Small intestine (tissue), 7 donors: ENCODE data around the gene ZSCAN25. TPM values are rescaled to one million over a fixed set of nuclear protein-coding genes. Genes with fewer than 3 reads are reported as not detected.

Source experiments
- DNase-seq, 2 donors: peaks; one replicate each; pipeline versions ENCODE4 v3.0.0 to v3.0.0-alpha.2; 2013
- FAIRE-seq: peaks from 2 replicates; lab custom pipeline; 2012; peaks lifted over from hg19 to GRCh38; lab: Jason Lieb, UNC
- H3K27ac ChIP-seq, 3 donors: one replicate each; pipeline ENCODE4 v1.5.1; 2013; ENCODE audit warnings: low read length in 2 of 3, mild to moderate bottlenecking in 2 of 3, control low read depth in 1 of 3, inconsistent platforms in 1 of 3, low read depth in 1 of 3, moderate library complexity in 1 of 3
- H3K27me3 ChIP-seq, 3 donors: one replicate each; pipeline ENCODE4 v1.6.1; 2013; ENCODE audit warnings: low read length in 3 of 3, inconsistent platforms in 1 of 3; ENCODE audit not compliant: control insufficient read depth in 3 of 3, insufficient read depth in 3 of 3
- H3K36me3 ChIP-seq, 3 donors: one replicate each; pipeline ENCODE4 v1.6.1; 2013; ENCODE audit warnings: low read length in 3 of 3, inconsistent platforms in 1 of 3, low read depth in 1 of 3, mild to moderate bottlenecking in 1 of 3, moderate library complexity in 1 of 3; ENCODE audit not compliant: control insufficient read depth in 3 of 3, insufficient read depth in 2 of 3
- H3K4me1 ChIP-seq, 3 donors: one replicate each; pipeline ENCODE4 v1.6.1; 2013; ENCODE audit warnings: low read length in 2 of 3, inconsistent platforms in 1 of 3, low read depth in 1 of 3, mild to moderate bottlenecking in 1 of 3, moderate library complexity in 1 of 3; ENCODE audit not compliant: control insufficient read depth in 3 of 3, insufficient read depth in 2 of 3
- H3K4me3 ChIP-seq, 3 donors: one replicate each; pipeline ENCODE4 v1.5.1; 2013; ENCODE audit warnings: low read length in 3 of 3, control low read depth in 1 of 3, inconsistent platforms in 1 of 3, low read depth in 1 of 3, mild to moderate bottlenecking in 1 of 3, moderate library complexity in 1 of 3
- H3K9me3 ChIP-seq, 2 donors: one replicate each; pipeline ENCODE4 v1.6.1; 2013; ENCODE audit warnings: low read depth in 1 of 2, low read length in 1 of 2; ENCODE audit not compliant: control insufficient read depth in 2 of 2, insufficient read depth in 1 of 2
- WGBS, 3 donors: extraction: QIAGEN DNeasy Blood & Tissue Kit; methylation state at CpG; one replicate each; pipeline ENCODE4 v1.1.7; 2013; 5-methylcytosine and 5-hydroxymethylcytosine counted together
- polyA plus RNA-seq, 4 donors: library from polyadenylated mRNA; stranded (reverse) in 3 of 4; unstranded in 1 of 4; fragments of 200-250 nt in 3 of 4; fragments of 120-200 nt in 1 of 4; gene quantifications; one replicate each; pipeline versions ENCODE4 v1.2.1 to v1.2.3, GENCODE V29; 2013
- donor health status: healthy with polysubstance abuse.
- donor health status: control.
- donor health status: control.
- donor health status: Bipolar disorder and iron deficiency.
- donor health status: healthy.

The ZSCAN25 gene
- polyA plus RNA-seq, 4 donors: 4.5 to 14.4 (median 5.1) TPM

GRCh38 chr7:99665312-99666012 is 48.7 kb downstream of the ZSCAN25 start:
- Histone ChIP-seq H3K27ac (no peak overlapping the region), H3K9me3 (peaks cover 0 to 14% of the 10 kb centered on the region in 2 donors), H3K36me3 (peaks cover 11 to 62% (median 23%) of the 10 kb centered on the region in 3 donors), H3K27me3 (no peaks in the 10 kb centered on the region), H3K4me3 (no peak overlapping the region), H3K4me1 (no peaks in the 10 kb centered on the region)
- 92 to 99% (median 95%) methylated on average over 3 of the region's 3 CpGs for WGBS, 3 donors
- DNase-seq (no peak), FAIRE-seq (no peak)

DNA sequence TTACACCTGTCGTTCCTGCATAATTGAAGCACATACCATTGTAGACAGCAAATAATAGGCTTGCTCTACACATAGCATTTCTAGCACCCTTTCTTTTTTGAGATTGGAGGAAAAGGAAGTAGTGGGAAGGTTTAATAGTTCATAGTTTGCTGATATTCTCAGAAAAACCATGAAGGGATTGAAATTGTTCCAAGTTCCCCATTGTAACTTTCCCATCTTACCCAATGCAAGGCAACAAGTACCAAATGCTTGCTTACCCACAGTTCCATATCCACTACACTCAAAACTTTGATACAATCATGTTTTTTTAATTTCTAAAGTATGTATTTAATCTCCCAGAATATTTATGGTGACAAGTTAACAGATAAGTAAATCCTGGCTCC is 49.3 kb downstream of the ZSCAN25 start:
- Histone ChIP-seq H3K4me1 (no peaks in the 10 kb centered on the region), H3K4me3 (no peak overlapping the region), H3K27me3 (no peaks in the 10 kb centered on the region), H3K9me3 (peaks cover 0 to 9% of the 10 kb centered on the region in 2 donors), H3K36me3 (peaks cover 12 to 60% (median 20%) of the 10 kb centered on the region in 3 donors), H3K27ac (no peak overlapping the region)
- FAIRE-seq: no peak
- WGBS, 3 donors: 93 to 95% (median 93%) methylated on average over 1 of the region's 1 CpG
- DNase-seq: no peak

- Histone ChIP-seq H3K36me3 (peaks cover 9 to 55% (median 27%) of the 10 kb centered on the region in 3 donors), H3K4me3 (no peak overlapping the region), H3K27me3 (no peaks in the 10 kb centered on the region), H3K27ac (no peak overlapping the region), H3K9me3 (peaks cover 0 to 5% of the 10 kb centered on the region in 2 donors), H3K4me1 (no peaks in the 10 kb centered on the region)
- WGBS, 3 donors: 83 to 93% (median 90%) methylated on average over 2 of the region's 2 CpGs
- no peak for DNase-seq
- no peak for FAIRE-seq
These were observed 50.4 kb downstream of the ZSCAN25 start for GRCh38 chr7:99667179-99667578.

GRCh38 chr7:99668541-99668940 is 51.8 kb downstream of the ZSCAN25 start:
- Histone ChIP-seq H3K4me1 (no peaks in the 10 kb centered on the region), H3K4me3 (no peak overlapping the region), H3K36me3 (peaks cover 4 to 46% (median 27%) of the 10 kb centered on the region in 3 donors), H3K9me3 (no peaks in the 10 kb centered on the region), H3K27ac (no peak overlapping the region), H3K27me3 (no peaks in the 10 kb centered on the region)
- WGBS, 3 donors: 95 to 97% (median 97%) methylated on average over 8 of the region's 8 CpGs
- no peak for DNase-seq
- FAIRE-seq: no peak

- FAIRE-seq (no peak), DNase-seq (no peak)
- Histone ChIP-seq H3K27ac (no peak overlapping the region), H3K9me3 (no peaks in the 10 kb centered on the region), H3K36me3 (peaks cover 10 to 47% (median 27%) of the 10 kb centered on the region in 3 donors), H3K4me1 (no peaks in the 10 kb centered on the region), H3K4me3 (no peak overlapping the region), H3K27me3 (no peaks in the 10 kb centered on the region)
- WGBS, 3 donors: 89 to 93% (median 92%) methylated on average over 3 of the region's 3 CpGs
These were observed 53.0 kb downstream of the ZSCAN25 start for GRCh38 chr7:99669782-99670181.

GRCh38 chr7:99672573-99672972 is 55.8 kb downstream of the ZSCAN25 start:
- Histone ChIP-seq H3K27me3 (no peaks in the 10 kb centered on the region), H3K4me3 (no peak overlapping the region), H3K27ac (peak overlapping the region in 2 of 3 donors; percentile 0 to 54), H3K36me3 (peaks cover 10 to 41% (median 27%) of the 10 kb centered on the region in 3 donors), H3K4me1 (peaks cover 0 to 9% (median 4%) of the 10 kb centered on the region in 3 donors), H3K9me3 (no peaks in the 10 kb centered on the region)
- 38 to 71% (median 45%) methylated on average over 7 of the region's 7 CpGs for WGBS, 3 donors
- DNase-seq (peak; percentile 66 to 88), FAIRE-seq (no peak)

GRCh38 chr7:99674995-99675742 is 58.4 kb downstream of the ZSCAN25 start:
- no peak overlapping the region for H3K27ac ChIP-seq
- peaks cover 0 to 6% of the 10 kb centered on the region in 2 donors for H3K9me3 ChIP-seq
- peaks cover 0 to 18% (median 4%) of the 10 kb centered on the region in 3 donors for H3K4me1 ChIP-seq
- H3K4me3 ChIP-seq: no peak overlapping the region
- no peak for DNase-seq
- no peak for FAIRE-seq
- no peaks in the 10 kb centered on the region for H3K27me3 ChIP-seq
- peaks cover 10 to 36% (median 32%) of the 10 kb centered on the region in 3 donors for H3K36me3 ChIP-seq
- 61 to 74% (median 63%) methylated on average over 2 of the region's 2 CpGs for WGBS, 3 donors

GRCh38 chr7:99677013-99677647 is 60.4 kb downstream of the ZSCAN25 start:
- FAIRE-seq: no peak

More at GRCh38 chr7:99677013-99677647, 60.4 kb downstream of the ZSCAN25 start:
- Histone ChIP-seq H3K27ac (peak overlapping the region; percentile 66 to 95 (median 88)), H3K9me3 (peaks cover 0 to 14% of the 10 kb centered on the region in 2 donors), H3K36me3 (peaks cover 9 to 26% (median 26%) of the 10 kb centered on the region in 3 donors), H3K4me1 (peaks cover 0 to 21% (median 4%) of the 10 kb centered on the region in 3 donors), H3K27me3 (no peaks in the 10 kb centered on the region), H3K4me3 (peak overlapping the region in 2 of 3 donors; percentile 42 to 65)
- DNase-seq: peak; percentile 41 to 68
- 27 to 61% (median 52%) methylated on average over 4 of the region's 4 CpGs for WGBS, 3 donors
